HG02798 (cell line): ENCODE measurements around the gene ANO7.

ENCODE experiments used
- ATAC-seq: cut with Tn5 transposase; IDR thresholded peaks from one replicate; pipeline ENCODE4 v1.9.1; 2021; ENCODE audit warnings: mild to moderate bottlenecking; ENCODE audit not compliant: unreplicated experiment, poor library complexity

The ANO7 gene

GRCh38 chr2:241225983-241226382 is 37.5 kb downstream of the ANO7 start:
- ATAC-seq = no peak

DNA sequence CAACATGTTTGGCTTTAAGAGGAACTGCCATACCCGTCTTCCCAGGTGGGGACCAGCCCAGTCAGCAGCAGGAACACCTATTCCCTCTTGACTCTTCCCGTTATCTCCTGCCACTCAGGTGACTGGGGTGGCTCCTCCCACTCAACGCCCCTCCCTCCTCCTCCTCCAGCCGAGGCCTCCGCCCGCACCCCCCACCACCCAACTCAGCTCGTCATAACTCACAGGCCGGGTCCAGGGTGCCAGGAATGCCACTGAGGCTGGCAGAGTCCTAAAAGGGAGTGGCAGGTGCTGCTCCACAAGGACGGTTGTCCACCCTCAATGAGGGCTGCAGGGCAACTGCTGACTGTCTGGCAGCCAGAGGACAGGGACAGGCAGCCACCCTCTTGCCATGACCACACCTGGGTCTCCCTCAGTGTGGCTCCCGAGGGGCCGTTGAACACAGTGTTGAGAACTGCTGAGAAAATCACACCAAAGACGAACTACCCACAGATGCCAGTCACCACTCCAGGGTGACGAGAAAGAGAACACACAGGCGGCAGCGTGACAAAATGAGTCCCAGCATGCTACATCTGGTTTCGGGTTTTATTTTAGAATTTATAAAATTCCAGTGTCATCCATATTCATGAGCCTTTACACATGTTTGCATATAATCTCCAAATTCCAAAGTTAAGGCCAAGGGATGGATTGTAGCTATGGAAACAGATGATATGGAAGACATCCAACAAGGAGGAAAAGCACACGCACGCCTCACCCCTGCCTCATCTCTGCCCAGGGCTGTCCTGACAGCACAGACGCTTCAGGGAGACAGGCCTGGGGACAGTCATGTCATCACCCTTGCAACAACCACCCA is 38.5 kb downstream of the ANO7 start:
- no peak for ATAC-seq

GRCh38 chr2:241227594-241227993 is 39.1 kb downstream of the ANO7 start:
- ATAC-seq = no peak

DNA sequence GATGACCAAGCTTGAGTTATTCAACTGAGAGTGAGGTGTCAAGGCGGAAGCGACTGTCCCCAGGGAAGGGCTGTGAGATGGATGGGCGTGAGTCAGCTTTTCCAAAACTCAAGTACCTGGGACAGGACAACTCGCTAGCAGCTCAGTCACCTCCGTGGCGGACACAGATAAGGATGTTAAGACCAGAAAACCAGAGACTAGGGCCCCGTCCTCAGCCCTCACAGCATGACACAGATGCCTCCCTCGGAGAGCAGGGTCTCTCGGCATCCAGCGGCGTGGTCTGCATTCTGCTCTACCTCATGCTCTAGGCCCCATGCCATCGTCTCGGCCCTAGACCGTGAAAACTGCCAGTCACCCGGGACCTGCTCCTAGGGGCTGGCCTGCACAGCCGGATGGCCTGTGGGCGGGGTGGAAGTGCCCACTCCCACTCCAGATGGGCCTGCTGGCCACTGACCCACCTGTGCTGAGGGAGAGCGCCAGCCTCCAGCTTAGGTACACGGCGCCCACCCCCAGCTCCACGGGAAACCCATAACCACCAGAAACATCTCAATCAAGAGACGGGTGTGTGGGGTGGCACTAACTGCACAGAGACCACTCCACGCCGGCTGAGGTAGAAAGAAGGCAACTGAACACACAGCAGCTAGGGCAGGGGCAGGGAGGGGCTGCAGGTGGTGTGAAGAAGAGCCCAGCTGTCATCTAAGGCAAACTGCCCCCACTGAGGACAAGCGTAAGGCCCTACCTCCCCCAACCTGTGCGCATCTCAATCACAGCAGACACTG is 39.8 kb downstream of the ANO7 start:
- no peak for ATAC-seq

- ATAC-seq = no peak
Measured at GRCh38 chr2:241228860-241229516, 40.5 kb downstream of the ANO7 start.

GRCh38 chr2:241229563-241230401 is 41.3 kb downstream of the ANO7 start:
- no peak for ATAC-seq

GRCh38 chr2:241230435-241230834 is 42.0 kb downstream of the ANO7 start:
- ATAC-seq = no peak

- ATAC-seq = no peak
Measured at GRCh38 chr2:241232736-241233575, 44.5 kb downstream of the ANO7 start.

- ATAC-seq = no peak
Measured at GRCh38 chr2:241234066-241234790, 45.8 kb downstream of the ANO7 start.

DNA sequence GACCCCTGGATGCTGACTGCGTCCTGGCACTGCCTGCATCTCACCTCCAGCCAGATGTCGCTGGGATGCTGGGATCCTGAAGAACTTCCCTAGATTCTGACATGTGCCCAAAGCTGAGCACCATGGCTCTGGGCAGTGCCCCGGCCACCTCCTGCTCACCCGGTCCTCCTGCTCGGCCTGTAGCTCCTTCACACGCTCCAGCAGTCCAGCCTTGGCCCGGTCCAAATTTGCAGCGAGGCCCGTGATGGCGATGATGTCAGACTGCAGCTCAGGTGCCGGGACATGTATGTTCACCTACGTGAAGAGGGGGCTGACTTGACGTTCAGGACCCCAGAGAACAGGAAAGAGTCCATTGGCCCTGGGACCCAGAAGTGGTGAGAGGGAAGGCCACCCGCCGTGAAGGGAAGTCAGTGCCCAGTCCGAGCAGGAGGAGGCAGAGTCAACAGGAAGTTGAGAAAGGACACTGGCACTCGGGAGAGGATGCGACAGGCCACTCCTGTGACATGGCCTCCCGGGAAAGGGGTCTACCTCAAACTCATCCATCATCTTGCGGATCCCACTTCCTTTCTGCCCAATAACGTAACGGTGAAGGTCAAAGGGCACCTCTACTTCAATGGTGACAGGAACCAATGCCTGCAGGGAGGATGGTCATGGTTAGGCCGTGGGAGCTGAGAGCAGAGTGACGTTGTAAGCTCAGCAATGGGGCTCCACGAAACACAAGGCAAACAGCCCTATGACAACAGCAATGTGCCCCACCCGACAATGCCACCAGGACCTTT is 46.7 kb downstream of the ANO7 start:
- ATAC-seq = no peak

GRCh38 chr2:241235859-241236593 is 47.5 kb downstream of the ANO7 start:
- ATAC-seq = no peak

DNA sequence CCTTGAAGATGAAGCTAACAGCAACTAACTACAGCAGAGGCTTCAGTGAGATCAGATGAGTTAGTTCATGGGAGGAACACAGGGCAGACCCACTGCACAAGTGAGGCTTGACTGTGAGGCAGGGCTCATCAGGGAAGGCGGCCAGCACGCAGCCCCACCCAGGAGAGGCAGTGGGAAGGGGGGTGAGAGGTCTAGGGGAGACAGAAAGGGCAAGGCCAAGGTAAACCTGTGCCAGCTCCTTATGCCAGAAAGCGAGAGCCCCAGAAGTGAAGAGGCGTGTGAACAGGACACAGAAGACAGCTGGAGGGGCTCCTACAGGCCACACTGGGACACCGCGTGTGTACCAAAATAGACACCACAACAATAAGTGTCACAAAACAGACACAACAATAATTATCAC is 48.6 kb downstream of the ANO7 start:
- no peak for ATAC-seq

DNA sequence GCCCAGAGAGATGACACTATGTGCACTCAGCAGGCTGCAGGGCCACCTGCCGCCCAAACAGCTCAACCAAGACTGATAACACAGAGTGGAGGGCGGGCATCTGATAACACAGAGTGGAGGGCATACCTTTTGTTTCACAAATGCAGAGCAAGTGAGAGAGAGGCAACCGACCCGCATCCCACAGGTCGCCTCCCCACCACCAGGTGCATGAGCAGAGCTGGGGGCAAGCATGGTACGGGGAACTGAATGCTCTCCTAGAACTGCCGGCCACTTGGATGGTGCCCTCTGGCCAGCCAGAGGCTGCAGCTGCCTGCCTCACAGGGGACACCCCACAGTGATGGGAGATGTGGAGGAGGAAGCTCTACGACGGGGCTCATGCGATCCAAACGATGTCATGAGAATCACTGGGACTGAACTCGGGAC is 49.5 kb downstream of the ANO7 start:
- no peak for ATAC-seq

- ATAC-seq = no peak
Measured at GRCh38 chr2:241238693-241239198, 50.3 kb downstream of the ANO7 start.

GRCh38 chr2:241239552-241240202 is 51.2 kb downstream of the ANO7 start:
- ATAC-seq = no peak

DNA sequence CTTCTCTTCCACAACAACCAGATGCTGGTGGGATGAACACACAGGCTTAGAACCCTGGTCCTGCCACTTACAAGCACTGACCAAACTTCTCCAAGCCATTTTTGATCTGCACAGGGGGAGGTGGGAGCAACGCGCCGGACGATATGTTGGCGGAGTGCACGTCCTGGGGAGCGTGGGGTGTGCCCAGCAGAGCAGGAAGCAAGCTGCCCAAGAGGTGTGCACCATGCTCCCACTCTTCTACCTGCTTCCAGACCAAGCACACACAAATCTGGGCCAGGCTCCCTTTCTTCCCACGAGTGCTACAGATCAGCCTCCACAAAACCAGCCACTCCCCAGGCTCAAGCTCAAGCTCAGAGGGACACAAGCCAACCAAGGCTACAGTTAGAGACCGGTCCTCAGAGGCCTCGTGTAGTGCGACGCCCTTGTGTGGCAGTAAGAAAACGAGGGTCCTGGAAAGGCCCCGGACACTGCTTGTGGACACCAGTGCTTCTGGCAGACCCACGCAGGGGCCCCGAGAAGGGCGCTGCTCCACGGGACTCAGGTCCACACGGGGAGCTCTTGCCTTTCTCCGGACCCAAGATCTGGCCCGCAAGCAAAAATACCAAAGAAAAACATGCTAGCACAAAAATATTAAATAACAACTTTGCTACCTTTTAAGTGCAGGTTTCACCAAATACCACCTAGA is 52.0 kb downstream of the ANO7 start:
- no peak for ATAC-seq
